Activated T-cell treated with anti-CD3 and anti-CD28 coated beads for 48 hours (primary cell): ENCODE data around the gene NME7.
"Not testable (repeated sequence)": the region's sequence is repeated elsewhere in the genome, so short reads cannot be mapped to it uniquely, and the experiment has no call there.

Source experiments
- DNase-seq: peaks from one replicate; pipeline ENCODE4 v3.0.0-alpha.2; 2020; ENCODE audit warnings: low read depth

Gene NME7

DNA sequence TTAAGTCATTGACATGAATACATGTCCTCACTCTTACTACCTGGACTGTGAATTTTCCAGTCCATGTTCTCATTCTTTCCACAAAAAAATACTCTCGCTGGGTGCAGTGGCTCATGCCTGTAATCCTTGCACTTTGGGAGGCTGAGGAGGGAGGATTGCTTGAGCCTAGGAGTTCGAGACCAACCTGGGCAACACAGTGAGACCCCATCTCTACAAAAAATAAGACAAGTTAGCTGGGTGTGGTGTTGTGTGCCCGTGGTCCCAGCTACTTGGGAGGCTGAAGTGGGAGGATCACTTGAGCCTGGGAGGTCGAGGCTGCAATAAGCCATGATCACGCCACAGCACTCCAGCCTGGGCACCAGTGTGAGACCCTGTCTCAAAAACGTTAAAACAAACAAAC is 242.0 kb downstream of the NME7 start:
- not testable (repeated sequence) for DNase-seq

GRCh38 chr1:169124459-169124858 is 243.1 kb downstream of the NME7 start:
- no peak for DNase-seq

DNA sequence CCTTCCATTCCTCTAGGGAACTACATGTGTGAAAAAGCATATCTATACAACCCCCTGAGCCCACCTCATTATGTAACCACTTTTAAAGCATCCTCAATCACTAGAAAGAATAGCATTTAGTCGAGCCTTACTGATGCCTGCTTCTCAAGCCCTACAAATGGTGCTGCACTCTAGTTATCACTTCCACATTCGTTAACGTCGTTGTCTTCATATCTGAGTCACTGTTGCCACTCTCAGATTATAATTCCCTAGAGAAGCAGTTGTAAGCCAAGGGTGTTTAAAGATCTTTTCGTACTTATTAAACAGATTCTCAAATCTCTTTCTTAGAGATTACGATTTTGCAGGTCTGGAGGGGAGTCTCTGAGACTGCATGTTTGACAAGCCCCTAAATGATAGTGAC is 244.6 kb downstream of the NME7 start:
- DNase-seq = no peak

DNA sequence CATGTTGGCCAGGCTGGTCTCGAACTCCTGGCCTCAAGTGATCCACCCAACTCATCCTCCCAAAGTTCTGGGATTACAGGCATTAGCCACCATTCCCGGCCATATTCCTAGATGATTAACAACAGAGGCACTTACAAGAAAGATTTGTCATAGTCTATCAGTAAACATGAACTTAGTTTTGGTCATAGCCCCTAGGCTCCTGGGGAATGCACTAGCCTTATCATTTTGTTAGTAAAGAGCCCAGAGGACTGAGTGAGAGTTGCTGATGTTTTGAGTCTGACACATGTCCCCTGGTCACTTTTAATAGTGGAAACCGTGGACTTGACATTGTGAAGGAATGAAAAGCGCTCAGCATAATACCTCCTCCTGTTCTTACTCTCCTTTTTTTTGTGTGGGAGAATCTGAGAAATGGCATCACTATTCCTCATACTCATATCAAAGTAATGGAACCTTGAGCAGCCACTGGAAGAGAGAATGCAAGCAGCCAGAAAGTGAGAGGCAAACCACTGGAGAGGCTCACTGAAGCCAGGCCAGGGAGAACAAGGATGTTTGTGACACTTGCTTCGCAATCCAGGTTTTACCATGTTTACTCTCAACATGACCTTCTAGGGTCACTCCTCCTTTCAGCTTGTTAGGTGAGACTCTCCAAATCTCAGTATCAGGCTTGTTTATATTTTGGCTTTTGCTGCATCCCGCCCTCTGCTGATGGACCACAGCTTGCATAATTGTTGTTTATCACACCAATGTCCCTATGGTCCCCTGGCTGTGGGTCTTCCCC is 246.3 kb downstream of the NME7 start:
- DNase-seq = no peak

- DNase-seq = no peak
Observed at GRCh38 chr1:169120066-169120465, 247.5 kb downstream of the NME7 start.

- no peak for DNase-seq
Observed at GRCh38 chr1:169119405-169119804, 248.2 kb downstream of the NME7 start.

GRCh38 chr1:169118227-169118626 is 249.4 kb downstream of the NME7 start:
- DNase-seq = no peak

DNA sequence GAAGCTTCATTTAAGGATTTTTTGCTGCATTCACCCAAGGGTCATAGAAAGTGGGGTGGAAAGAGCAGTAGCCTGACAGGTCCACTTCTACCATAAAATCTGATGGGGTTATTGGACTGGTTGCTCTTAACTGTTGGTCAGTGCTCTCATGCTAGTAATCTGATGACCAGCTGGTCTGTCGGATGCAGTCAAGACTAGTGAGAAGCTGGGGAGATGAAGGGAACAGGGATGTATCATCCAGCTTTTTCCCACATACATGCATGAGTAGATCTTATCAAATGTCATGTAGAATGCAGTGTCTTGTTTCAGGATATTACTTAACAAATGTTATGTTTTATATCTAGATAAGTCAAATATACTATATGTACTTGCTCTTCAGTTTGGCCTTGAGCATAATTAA is 250.0 kb downstream of the NME7 start:
- no peak for DNase-seq

DNA sequence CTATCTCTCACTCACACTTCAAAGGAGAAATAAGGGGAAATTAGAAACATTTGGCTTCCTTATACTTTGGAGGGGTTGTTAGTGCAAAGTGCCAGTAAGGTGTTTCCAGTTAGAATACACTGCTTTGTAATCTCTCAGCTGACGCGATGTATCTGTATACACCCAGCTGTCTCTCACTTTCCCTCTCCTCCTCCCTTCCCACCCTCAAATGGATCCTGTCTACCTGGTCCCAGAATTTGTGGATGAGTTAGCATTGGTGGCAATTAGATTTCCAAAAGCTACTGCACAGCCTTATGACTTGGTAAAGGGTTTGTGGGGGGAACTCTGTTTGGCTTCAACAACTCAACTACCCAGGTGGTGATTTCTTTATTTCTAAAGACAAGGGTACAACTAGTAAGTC is 250.6 kb downstream of the NME7 start:
- DNase-seq = no peak

DNA sequence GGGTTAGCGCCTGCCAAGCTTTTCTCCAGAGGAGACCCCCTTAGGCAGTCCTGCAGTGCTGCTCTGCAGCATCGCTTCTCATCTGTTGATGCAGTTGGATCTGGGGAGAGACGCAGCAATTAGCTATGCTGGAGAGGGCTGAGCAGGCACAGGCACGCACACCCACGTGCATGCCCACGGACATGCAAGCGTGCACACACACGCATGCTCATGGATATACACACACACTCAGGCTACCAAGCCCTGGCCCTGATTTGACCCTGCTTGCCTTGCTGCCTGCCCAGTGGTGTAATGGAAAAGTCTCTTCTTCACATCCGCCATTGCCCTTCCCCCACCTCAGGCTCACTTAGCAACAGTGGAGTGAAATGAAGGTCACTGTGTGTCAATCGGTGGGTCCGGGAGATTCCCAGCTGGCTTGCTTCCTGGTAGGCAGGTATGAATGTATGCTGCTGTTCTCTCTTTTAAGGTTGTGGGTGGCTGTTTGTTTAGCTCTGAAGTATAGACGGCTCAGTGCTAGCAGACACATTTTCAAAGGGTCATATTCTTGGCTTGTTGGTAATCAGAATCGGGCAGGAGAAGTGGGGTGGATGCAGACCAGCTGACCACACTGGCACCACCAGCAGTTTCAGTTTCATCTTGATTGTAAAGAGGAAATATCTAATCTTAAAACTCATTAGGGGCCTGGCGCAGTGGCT is 251.6 kb downstream of the NME7 start:
- DNase-seq = no peak

- DNase-seq = no peak
Observed at GRCh38 chr1:169113613-169114119, 253.9 kb downstream of the NME7 start.

- DNase-seq = no peak
Observed at GRCh38 chr1:169112241-169112640, 255.4 kb downstream of the NME7 start.

- DNase-seq = no peak
Observed at GRCh38 chr1:169111472-169111871, 256.1 kb downstream of the NME7 start.

GRCh38 chr1:169110689-169111447 is 256.7 kb downstream of the NME7 start:
- no peak for DNase-seq

DNA sequence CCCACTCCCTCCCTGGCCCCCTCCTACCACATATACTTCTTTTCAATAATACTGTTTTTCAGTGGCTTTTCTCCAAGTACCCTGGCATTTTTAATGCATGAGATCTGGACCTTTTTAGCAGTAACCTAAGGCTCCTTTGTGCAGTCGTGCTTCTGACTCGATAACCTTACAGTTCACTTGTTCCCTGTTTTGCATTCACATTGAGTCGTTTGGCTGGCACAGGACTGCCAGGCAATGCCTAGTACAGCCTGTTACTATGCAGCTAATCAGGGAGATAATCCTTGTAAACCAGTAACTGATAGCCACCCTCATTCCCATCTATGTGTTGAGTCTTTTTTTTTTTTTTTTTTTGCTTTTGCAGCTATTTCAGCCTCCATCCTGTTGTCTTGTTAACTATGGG is 257.4 kb downstream of the NME7 start:
- DNase-seq = no peak

DNA sequence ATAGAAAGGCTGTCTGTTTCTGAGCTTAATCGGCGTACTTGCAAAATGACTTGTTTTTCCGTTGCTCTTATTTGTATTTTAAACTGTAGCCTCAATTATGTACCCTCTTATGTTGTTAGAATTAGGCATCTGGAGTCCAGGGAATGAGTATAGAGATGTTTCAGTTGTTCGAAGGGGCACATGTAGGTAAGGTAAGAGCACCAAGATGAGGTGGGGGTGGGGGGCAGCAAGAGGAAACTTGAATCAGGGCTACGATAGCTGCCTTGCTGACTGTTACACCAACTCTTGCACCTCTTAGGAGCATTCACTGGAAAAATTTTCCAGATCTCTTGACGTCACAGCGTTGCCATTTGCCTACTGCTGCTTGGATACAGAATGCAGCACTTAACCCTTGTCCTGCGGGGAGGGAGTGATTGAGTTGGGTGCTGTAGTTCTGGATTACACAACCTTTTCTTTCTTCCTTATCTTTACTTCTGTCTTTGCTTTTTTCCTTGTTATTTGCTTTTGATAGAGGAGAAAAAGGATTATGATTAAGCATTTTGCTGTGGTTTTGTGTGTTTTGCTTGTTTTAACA is 257.9 kb downstream of the NME7 start:
- DNase-seq = no peak

- no peak for DNase-seq
Observed at GRCh38 chr1:169108863-169109560, 258.6 kb downstream of the NME7 start.

- DNase-seq = no peak
Observed at GRCh38 chr1:169108223-169108622, 259.4 kb downstream of the NME7 start.

DNA sequence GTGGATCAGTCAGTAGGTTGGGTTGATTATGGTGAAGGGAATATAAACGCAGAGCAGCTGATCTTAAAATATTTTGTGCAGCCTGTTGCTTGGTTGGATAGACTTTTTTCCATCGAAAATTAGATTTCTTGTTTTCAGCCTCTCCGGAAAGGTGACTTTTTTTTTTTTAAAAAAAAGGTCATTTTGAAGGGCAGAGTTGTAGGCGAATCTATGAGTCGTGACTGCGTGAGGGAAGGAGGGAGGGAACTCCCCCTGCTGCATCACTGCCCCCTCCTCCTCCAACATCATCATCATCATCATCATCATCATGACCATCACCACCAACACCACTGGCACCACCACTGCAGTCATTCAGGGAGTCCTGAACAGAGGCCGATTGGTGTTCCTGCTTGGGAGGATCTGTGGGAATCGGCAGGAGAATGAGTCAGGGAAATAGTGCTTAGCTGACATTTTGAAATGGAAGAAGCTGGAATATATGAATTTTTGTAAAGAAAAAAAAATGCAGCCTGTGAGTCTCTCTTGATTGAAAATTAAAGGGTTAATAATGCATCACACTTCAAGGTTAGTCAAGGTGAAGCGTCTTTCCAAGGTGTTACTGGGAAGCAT is 259.9 kb downstream of the NME7 start:
- peak; percentile 21 for DNase-seq

- DNase-seq = no peak
Observed at GRCh38 chr1:169106921-169107602, 260.5 kb downstream of the NME7 start.
